HG03175 (cell line): ENCODE data around the gene FXR1.
"Not testable (repeated sequence)": the region's sequence is repeated elsewhere in the genome, so short reads cannot be mapped to it uniquely, and the experiment has no call there.

Experiments
- ATAC-seq: cut with Tn5 transposase; IDR thresholded peaks from one replicate; pipeline ENCODE4 v1.9.1; 2021; ENCODE audit warnings: mild to moderate bottlenecking, moderate library complexity; ENCODE audit not compliant: unreplicated experiment

FXR1 gene

GRCh38 chr3:181003469-181003868, 91.0 kb downstream of the FXR1 start:
- not testable (repeated sequence) for ATAC-seq

DNA sequence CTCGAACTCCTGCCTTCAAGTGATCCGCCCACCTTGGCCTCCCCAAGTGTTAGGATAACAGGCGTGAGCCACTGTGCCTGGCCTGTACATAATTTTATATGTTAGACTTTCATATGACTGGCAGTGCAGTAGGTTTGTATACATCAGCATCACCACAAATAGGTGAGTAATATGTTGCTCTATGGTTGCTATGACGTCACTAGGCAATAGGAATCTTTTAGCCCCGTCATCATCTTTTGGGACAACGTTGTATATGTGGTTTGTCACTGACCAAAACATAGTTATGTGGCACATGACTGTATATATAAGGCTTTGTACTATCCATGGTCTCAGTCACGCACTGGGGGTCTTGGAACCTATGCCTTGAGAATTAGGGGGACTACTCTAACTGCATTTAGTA, 94.1 kb downstream of the FXR1 start:
- no peak for ATAC-seq

DNA sequence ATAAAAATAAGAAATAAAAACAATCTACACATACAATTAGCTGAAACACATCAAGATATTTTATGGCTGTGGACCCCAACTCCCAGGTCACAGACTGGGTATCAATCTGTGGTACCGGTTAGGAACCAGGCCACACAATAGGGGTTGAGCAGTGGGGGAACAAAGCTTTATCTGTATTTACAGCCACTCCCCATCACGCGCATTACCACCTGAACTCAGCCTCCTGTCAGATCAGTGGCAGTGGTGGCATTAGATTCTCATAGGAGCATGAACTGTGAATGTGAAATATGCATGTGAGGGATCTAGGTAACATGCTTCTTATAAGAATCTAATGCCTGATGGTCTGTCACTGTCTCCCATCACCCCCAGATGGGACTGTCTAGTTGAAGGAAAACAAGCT, 94.8 kb downstream of the FXR1 start:
- ATAC-seq, result no peak

GRCh38 chr3:181008796-181009195, 96.3 kb downstream of the FXR1 start:
- no peak for ATAC-seq

- ATAC-seq, result no peak
Measured at GRCh38 chr3:181009225-181009624, 96.8 kb downstream of the FXR1 start.

DNA sequence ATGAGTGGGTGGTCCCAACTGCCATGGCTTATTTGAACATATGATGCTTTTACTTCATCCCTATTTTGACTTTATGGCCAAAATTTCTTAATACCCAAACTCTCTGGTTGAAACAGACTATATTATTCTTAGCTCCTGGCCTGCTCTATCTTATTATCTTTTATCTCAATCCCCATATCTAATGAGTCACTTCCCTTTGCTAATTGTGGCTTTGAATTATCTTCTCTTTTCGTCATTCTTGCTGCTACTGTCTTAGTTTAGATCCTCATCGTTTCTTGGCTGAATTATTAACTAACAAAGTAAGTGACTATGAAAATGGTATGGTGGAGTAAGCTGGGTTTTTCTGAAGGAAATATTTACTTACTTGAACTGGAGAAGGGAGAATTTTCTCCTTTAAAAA, 105.2 kb downstream of the FXR1 start:
- ATAC-seq, result no peak

- ATAC-seq, result no peak
Measured at GRCh38 chr3:181025204-181025603, 112.7 kb downstream of the FXR1 start.

- ATAC-seq, result no peak
Measured at GRCh38 chr3:181030948-181031347, 118.5 kb downstream of the FXR1 start.
